Measurements from ENCODE around the gene BCLAF1.
"Not testable (repeated sequence)": the region's sequence is repeated elsewhere in the genome, so short reads cannot be mapped to it uniquely, and the experiment has no call there.

BCLAF1 gene

GRCh38 chr6:136309729-136310311, 20.2 kb upstream of the BCLAF1 start:
- no peak for DNase-seq (ENCODE audit: low read depth)
- no peak for TF ChIP-seq CTCF (conservative IDR thresholded peaks at IDR 0.05; ENCODE audit: low read depth, low read length)
- no peak overlapping the region for H3K4me3 ChIP-seq (ENCODE audit: low read depth, low read length)

GRCh38 chr6:136309171-136309570, 19.5 kb upstream of the BCLAF1 start:
- H3K4me3 ChIP-seq (ENCODE audit: low read depth, low read length) = no peak overlapping the region
- no peak for TF ChIP-seq CTCF (conservative IDR thresholded peaks at IDR 0.05; ENCODE audit: low read depth, low read length)
- DNase-seq (ENCODE audit: low read depth) = no peak

GRCh38 chr6:136308469-136308868, 18.8 kb upstream of the BCLAF1 start:
- not testable (repeated sequence) for DNase-seq (ENCODE audit: low read depth); H3K4me3 ChIP-seq (ENCODE audit: low read depth, low read length)

GRCh38 chr6:136307351-136307750, 17.7 kb upstream of the BCLAF1 start:
- no peak for DNase-seq (ENCODE audit: low read depth)

GRCh38 chr6:136306466-136306865, 16.8 kb upstream of the BCLAF1 start:
- no peak overlapping the region for H3K4me3 ChIP-seq (ENCODE audit: low read depth, low read length)
- DNase-seq (ENCODE audit: low read depth) = no peak
- no peak for TF ChIP-seq CTCF (conservative IDR thresholded peaks at IDR 0.05; ENCODE audit: low read depth, low read length)

More at GRCh38 chr6:136307351-136307750, 17.7 kb upstream of the BCLAF1 start:
- H3K4me3 ChIP-seq (ENCODE audit: low read depth, low read length) = no peak overlapping the region
- TF ChIP-seq CTCF (conservative IDR thresholded peaks at IDR 0.05; ENCODE audit: low read depth, low read length) = no peak

GRCh38 chr6:136304410-136304809, 14.8 kb upstream of the BCLAF1 start:
- no peak for TF ChIP-seq CTCF (conservative IDR thresholded peaks at IDR 0.05; ENCODE audit: low read depth, low read length)
- no peak overlapping the region for H3K4me3 ChIP-seq (ENCODE audit: low read depth, low read length)
- DNase-seq (ENCODE audit: low read depth) = no peak

GRCh38 chr6:136303516-136303915, 13.9 kb upstream of the BCLAF1 start:
- no peak overlapping the region for H3K4me3 ChIP-seq (ENCODE audit: low read depth, low read length)

More at GRCh38 chr6:136303516-136303915, 13.9 kb upstream of the BCLAF1 start:
- TF ChIP-seq CTCF (conservative IDR thresholded peaks at IDR 0.05; ENCODE audit: low read depth, low read length) = no peak
- no peak for DNase-seq (ENCODE audit: low read depth)
